GM23338 (cell line): ENCODE data around the gene LRIG3. TPM values are rescaled to one million over a fixed set of nuclear protein-coding genes. Genes with fewer than 3 reads are reported as not detected.

Experiments
- CREB1 ChIP-seq: fragments of 250-450 bp; sonication (Bioruptor Pico); IDR thresholded peaks from 2 replicates; pipeline ENCODE4 v1.5.0; 2020; ENCODE audit warnings: low read depth, mild to moderate bottlenecking, moderate library complexity
- EZH2 ChIP-seq: fragments of 200-600 bp; sonication (generic); IDR thresholded peaks from one replicate; pipeline ENCODE4 v1.8.0; 2017; ENCODE audit warnings: antibody characterized with exemption, mild to moderate bottlenecking, low read depth; ENCODE audit not compliant: unreplicated experiment
- STAT1 ChIP-seq: IDR thresholded peaks from one replicate; pipeline ENCODE4 v1.6.1; 2016; ENCODE audit warnings: antibody characterized with exemption; ENCODE audit not compliant: unreplicated experiment
- ZNF331 ChIP-seq: fragments of 250-450 bp; sonication (Bioruptor Pico); IDR thresholded peaks from 2 replicates; pipeline ENCODE4 v1.5.0; 2020; ENCODE audit warnings: low read depth, mild to moderate bottlenecking, moderate library complexity
- polyA plus RNA-seq: library from polyadenylated mRNA; unstranded; fragments of >200 nt; fragmentation: Nextera tagmentation; extraction: Ambion mirVana; gene quantifications from 2 replicates; pipeline ENCODE4 v1.2.1, GENCODE V29; 2016
- total RNA-seq: library from RNA; depleted of rRNA; stranded (reverse); fragments of >200 nt; shearing (Covaris generic); gene quantifications from 2 replicates; pipeline ENCODE4 v1.2.3, GENCODE V29; 2014
- TF ChIP-seq, protein P1 (sequence below): fragments of 250-450 bp; sonication (Bioruptor Pico); IDR thresholded peaks from 2 replicates; pipeline ENCODE4 v1.5.0; 2020; ENCODE audit warnings: mild to moderate bottlenecking, moderate library complexity
- TF ChIP-seq, protein P2 (sequence below): IDR thresholded peaks from 2 replicates; pipeline ENCODE4 v1.6.1; 2016; ENCODE audit warnings: antibody characterized with exemption
- TF ChIP-seq, protein P3 (sequence below): IDR thresholded peaks from one replicate; pipeline ENCODE4 v1.6.1; 2018; ENCODE audit warnings: antibody characterized with exemption; ENCODE audit not compliant: unreplicated experiment

Gene LRIG3
- total and polyA plus RNA-seq, 2 experiments from 2014 or later: 1.6 to 7.5 TPM

DNA sequence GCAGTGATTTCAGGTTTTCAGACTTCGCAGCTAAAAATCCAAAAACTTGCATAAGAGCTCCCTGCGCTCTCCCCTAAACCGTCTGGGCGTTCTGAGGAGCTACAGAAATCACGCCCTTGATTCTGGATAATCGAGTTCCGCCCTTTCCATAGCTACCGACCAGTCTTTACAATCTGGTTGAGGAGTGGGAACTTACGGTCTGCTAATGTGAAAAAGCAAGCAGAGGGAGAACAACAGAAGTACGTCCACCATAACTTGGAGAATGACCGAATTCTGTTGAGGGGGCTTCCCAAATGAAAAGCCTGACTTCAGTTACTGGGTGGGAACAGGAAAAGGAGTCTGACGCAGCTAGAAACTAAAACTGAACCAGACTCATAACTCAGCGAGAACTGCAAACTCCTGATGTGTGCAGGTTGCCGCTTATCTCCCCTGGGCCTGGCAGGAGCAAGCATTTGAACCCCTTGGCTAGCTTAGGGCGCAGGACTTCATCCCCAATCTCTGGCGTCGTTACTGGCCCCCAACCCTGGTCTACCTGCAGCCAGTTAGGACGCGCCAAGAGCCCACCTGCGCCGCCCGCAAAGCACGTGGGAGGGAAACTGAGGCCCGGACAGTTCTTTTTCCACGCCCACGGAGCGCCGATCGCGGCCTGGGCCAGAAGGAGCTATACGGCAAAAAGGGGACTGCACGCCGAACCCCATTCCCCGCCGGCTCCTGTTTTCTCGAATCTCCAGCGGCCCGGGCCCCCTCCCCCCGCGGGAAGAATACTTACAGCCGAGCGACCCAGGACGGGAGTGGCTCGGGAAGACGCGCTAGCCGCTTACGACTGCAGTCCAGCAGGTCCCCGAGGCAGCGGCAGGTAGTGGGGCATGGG lies 838 bp downstream of the LRIG3 start (continued):
- TF ChIP-seq, protein P1, sequence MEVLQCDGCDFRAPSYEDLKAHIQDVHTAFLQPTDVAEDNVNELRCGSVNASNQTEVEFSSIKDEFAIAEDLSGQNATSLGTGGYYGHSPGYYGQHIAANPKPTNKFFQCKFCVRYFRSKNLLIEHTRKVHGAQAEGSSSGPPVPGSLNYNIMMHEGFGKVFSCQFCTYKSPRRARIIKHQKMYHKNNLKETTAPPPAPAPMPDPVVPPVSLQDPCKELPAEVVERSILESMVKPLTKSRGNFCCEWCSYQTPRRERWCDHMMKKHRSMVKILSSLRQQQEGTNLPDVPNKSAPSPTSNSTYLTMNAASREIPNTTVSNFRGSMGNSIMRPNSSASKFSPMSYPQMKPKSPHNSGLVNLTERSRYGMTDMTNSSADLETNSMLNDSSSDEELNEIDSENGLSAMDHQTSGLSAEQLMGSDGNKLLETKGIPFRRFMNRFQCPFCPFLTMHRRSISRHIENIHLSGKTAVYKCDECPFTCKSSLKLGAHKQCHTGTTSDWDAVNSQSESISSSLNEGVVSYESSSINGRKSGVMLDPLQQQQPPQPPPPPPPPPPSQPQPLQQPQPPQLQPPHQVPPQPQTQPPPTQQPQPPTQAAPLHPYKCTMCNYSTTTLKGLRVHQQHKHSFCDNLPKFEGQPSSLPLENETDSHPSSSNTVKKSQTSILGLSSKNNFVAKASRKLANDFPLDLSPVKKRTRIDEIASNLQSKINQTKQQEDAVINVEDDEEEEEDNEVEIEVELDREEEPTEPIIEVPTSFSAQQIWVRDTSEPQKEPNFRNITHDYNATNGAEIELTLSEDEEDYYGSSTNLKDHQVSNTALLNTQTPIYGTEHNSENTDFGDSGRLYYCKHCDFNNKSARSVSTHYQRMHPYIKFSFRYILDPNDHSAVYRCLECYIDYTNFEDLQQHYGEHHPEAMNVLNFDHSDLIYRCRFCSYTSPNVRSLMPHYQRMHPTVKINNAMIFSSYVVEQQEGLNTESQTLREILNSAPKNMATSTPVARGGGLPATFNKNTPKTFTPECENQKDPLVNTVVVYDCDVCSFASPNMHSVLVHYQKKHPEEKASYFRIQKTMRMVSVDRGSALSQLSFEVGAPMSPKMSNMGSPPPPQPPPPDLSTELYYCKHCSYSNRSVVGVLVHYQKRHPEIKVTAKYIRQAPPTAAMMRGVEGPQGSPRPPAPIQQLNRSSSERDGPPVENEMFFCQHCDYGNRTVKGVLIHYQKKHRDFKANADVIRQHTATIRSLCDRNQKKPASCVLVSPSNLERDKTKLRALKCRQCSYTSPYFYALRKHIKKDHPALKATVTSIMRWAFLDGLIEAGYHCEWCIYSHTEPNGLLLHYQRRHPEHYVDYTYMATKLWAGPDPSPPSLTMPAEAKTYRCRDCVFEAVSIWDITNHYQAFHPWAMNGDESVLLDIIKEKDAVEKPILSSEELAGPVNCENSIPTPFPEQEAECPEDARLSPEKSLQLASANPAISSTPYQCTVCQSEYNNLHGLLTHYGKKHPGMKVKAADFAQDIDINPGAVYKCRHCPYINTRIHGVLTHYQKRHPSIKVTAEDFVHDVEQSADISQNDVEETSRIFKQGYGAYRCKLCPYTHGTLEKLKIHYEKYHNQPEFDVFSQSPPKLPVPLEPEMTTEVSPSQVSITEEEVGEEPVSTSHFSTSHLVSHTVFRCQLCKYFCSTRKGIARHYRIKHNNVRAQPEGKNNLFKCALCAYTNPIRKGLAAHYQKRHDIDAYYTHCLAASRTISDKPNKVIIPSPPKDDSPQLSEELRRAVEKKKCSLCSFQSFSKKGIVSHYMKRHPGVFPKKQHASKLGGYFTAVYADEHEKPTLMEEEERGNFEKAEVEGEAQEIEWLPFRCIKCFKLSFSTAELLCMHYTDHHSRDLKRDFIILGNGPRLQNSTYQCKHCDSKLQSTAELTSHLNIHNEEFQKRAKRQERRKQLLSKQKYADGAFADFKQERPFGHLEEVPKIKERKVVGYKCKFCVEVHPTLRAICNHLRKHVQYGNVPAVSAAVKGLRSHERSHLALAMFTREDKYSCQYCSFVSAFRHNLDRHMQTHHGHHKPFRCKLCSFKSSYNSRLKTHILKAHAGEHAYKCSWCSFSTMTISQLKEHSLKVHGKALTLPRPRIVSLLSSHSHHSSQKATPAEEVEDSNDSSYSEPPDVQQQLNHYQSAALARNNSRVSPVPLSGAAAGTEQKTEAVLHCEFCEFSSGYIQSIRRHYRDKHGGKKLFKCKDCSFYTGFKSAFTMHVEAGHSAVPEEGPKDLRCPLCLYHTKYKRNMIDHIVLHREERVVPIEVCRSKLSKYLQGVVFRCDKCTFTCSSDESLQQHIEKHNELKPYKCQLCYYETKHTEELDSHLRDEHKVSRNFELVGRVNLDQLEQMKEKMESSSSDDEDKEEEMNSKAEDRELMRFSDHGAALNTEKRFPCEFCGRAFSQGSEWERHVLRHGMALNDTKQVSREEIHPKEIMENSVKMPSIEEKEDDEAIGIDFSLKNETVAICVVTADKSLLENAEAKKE (CRISPR knock-in tag): no peak
- TF ChIP-seq EZH2 (no peak), STAT1 (no peak), CREB1 (CRISPR knock-in tag) (no peak), ZNF331 (CRISPR knock-in tag) (no peak)
- TF ChIP-seq, protein P2, sequence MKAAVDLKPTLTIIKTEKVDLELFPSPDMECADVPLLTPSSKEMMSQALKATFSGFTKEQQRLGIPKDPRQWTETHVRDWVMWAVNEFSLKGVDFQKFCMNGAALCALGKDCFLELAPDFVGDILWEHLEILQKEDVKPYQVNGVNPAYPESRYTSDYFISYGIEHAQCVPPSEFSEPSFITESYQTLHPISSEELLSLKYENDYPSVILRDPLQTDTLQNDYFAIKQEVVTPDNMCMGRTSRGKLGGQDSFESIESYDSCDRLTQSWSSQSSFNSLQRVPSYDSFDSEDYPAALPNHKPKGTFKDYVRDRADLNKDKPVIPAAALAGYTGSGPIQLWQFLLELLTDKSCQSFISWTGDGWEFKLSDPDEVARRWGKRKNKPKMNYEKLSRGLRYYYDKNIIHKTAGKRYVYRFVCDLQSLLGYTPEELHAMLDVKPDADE: no peak
- TF ChIP-seq, protein P3, sequence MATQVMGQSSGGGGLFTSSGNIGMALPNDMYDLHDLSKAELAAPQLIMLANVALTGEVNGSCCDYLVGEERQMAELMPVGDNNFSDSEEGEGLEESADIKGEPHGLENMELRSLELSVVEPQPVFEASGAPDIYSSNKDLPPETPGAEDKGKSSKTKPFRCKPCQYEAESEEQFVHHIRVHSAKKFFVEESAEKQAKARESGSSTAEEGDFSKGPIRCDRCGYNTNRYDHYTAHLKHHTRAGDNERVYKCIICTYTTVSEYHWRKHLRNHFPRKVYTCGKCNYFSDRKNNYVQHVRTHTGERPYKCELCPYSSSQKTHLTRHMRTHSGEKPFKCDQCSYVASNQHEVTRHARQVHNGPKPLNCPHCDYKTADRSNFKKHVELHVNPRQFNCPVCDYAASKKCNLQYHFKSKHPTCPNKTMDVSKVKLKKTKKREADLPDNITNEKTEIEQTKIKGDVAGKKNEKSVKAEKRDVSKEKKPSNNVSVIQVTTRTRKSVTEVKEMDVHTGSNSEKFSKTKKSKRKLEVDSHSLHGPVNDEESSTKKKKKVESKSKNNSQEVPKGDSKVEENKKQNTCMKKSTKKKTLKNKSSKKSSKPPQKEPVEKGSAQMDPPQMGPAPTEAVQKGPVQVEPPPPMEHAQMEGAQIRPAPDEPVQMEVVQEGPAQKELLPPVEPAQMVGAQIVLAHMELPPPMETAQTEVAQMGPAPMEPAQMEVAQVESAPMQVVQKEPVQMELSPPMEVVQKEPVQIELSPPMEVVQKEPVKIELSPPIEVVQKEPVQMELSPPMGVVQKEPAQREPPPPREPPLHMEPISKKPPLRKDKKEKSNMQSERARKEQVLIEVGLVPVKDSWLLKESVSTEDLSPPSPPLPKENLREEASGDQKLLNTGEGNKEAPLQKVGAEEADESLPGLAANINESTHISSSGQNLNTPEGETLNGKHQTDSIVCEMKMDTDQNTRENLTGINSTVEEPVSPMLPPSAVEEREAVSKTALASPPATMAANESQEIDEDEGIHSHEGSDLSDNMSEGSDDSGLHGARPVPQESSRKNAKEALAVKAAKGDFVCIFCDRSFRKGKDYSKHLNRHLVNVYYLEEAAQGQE: no peak
